ENCODE data around the gene ADK. TPM values are rescaled to one million over a fixed set of nuclear protein-coding genes. Genes with fewer than 3 reads are reported as not detected.

Gene ADK
- total and polyA plus RNA-seq, 2 of the 13 experiments (the other 11 are each of a cell fraction or from before 2014, with no cell fraction given): 48.6 to 79.1 TPM

GRCh38 chr10:74371696-74372095 is 220.7 kb downstream of the ADK start:
- TF ChIP-seq ZNF292 (CRISPR knock-in tag; IDR thresholded peaks at IDR 0.05; ENCODE audit: borderline replicate concordance, low read depth) (no peak), AGO1 (IDR thresholded peaks at IDR 0.05; ENCODE audit: low read depth, low read length, poor library complexity, severe bottlenecking) (no peak), ARNT2 (CRISPR knock-in tag; IDR thresholded peaks at IDR 0.05; ENCODE audit: low read depth) (no peak), ZNF335 (CRISPR knock-in tag; IDR thresholded peaks at IDR 0.05) (no peak), ZNF749 (CRISPR knock-in tag; IDR thresholded peaks at IDR 0.05; ENCODE audit: borderline replicate concordance) (no peak), ZNF503 (CRISPR knock-in tag; IDR thresholded peaks at IDR 0.05) (no peak), MIXL1 (CRISPR knock-in tag; IDR thresholded peaks at IDR 0.05) (no peak), KLF13 (CRISPR knock-in tag; IDR thresholded peaks at IDR 0.05) (no peak), RXRA (CRISPR knock-in tag; IDR thresholded peaks at IDR 0.05) (no peak)
- Histone ChIP-seq H3K4me2 (ENCODE audit: low read depth, low read length) (no peak overlapping the region), H4K20me1 (ENCODE audit: insufficient read depth, low read length) (no peaks in the 10 kb centered on the region; the same call in 1 of the 2 replicates), H3K79me2 (ENCODE audit: insufficient read depth, low read length) (no peaks in the 10 kb centered on the region), H2AFZ (ENCODE audit: low read length) (no peak overlapping the region), H3K27me3 (ENCODE audit: control insufficient read depth in 1 of 2, insufficient read depth in 2 of 2, low read length in 2 of 2) (no peaks in the 10 kb centered on the region), H3K27ac (ENCODE audit: extremely low read length, insufficient read depth, low read length) (no peak overlapping the region), H3K4me1 (ENCODE audit: insufficient read depth, low read length) (no peaks in the 10 kb centered on the region), H3K9ac (ENCODE audit: insufficient read depth, low read depth, low read length) (no peak overlapping the region), H3K4me3 (replicated peaks in 1 of 3; ENCODE audit: insufficient read depth in 1 of 3, low read depth in 2 of 3, low read length in 3 of 3) (no peak overlapping the region), H3K36me3 (replicated peaks in 1 of 2; ENCODE audit: control insufficient read depth in 1 of 2, insufficient read depth in 2 of 2, low read length in 2 of 2) (peaks cover 0 to 8% of the 10 kb centered on the region in 2 experiments; a peak in 2 of 5 replicates), H3K9me3 (ENCODE audit: low read length) (no peaks in the 10 kb centered on the region)
- POLR2A ChIA-PET: no interaction called here
- in situ Hi-C loops (cut with HindIII; ENCODE audit: extremely low pct_ligation_motif_present, low pct_unique_long_range_greater_than_20kb): no loop called here
- DNase-seq (ENCODE audit: low spot score) (no peak), ATAC-seq (no peak), FAIRE-seq (no peak)
- CTCF ChIA-PET (ENCODE audit: low intra/inter-chr PET ratio, low total read pairs): no interaction called here
- intact Hi-C loops (cut with micrococcal nuclease; ENCODE audit: unreplicated experiment): no loop called here
- BruUV-seq (replicated peaks): no TSS peak
- over 99% methylated on average over 7 of the region's 7 CpGs for WGBS (ENCODE audit: low lambda C conversion rate)
